Tibial nerve (tissue), 4 donors: ENCODE measurements around the gene PLA2G3. TPM values are rescaled to one million over a fixed set of nuclear protein-coding genes. Genes with fewer than 3 reads are reported as not detected.

Experiments
- DNase-seq, 2 donors: peaks; one replicate each; pipeline ENCODE4 v3.0.0-alpha.2; 2019; ENCODE audit warnings: low spot score in 2 of 2
- H3K27ac ChIP-seq, 4 donors: fragments of 200-600 bp; sonication (generic) in 3 of 4; one replicate each; pipeline ENCODE4 v1.5.1; 2017 to 2019; ENCODE audit warnings: mild to moderate bottlenecking in 1 of 4
- H3K27me3 ChIP-seq, 2 donors: fragments of 200-600 bp; sonication (generic) in 1 of 2; one replicate each; pipeline versions ENCODE4 v1.5.1 to v1.6.0; 2017 to 2019
- H3K36me3 ChIP-seq, 3 donors: fragments of 200-600 bp; sonication (generic); one replicate each; pipeline ENCODE4 v1.5.1; 2018 to 2019
- H3K4me1 ChIP-seq, 4 donors: fragments of 200-600 bp; sonication (generic) in 3 of 4; one replicate each; pipeline ENCODE4 v1.5.1; 2017 to 2019
- H3K4me3 ChIP-seq, 4 donors: fragments of 200-600 bp; sonication (generic) in 3 of 4; one replicate each; pipeline ENCODE4 v1.5.1; 2017 to 2019; ENCODE audit warnings: mild to moderate bottlenecking in 1 of 4, moderate library complexity in 1 of 4
- H3K9me3 ChIP-seq, 4 donors: fragments of 200-600 bp; sonication (generic) in 3 of 4; one replicate each; pipeline ENCODE4 v1.5.1; 2017 to 2019
- CTCF ChIP-seq, 5 experiments: fragments of 200-600 bp in 3 of 5; fragments of 450-650 bp in 2 of 5; sonication (generic) in 3 of 5; IDR thresholded peaks; one replicate each; pipeline ENCODE4 v1.5.1; 2016 to 2019; ENCODE audit warnings: antibody characterized with exemption in 5 of 5, mild to moderate bottlenecking in 3 of 5, moderate library complexity in 2 of 5
- EP300 ChIP-seq, 2 donors: sonication (generic); formaldehyde crosslinking; IDR thresholded peaks; one replicate each; pipeline ENCODE4 v1.6.1; 2017; ENCODE audit warnings: antibody characterized with exemption in 2 of 2, mild to moderate bottlenecking in 1 of 2
- POLR2A ChIP-seq, 2 donors: fragments of 450-650 bp; IDR thresholded peaks; one replicate each; pipeline ENCODE4 v1.6.1; 2017; ENCODE audit warnings: antibody characterized with exemption in 2 of 2, mild to moderate bottlenecking in 2 of 2, moderate library complexity in 2 of 2
- WGBS, 2 donors: methylation state at CpG; one replicate each; pipeline ENCODE4 v1.1.5; 2018; 5-methylcytosine and 5-hydroxymethylcytosine counted together
- total RNA-seq, 4 donors: library from RNA; depleted of rRNA; stranded (reverse); fragments of >200 nt; gene quantifications; one replicate each; pipeline ENCODE4 v1.1.0, GENCODE V29; 2016

PLA2G3 gene
- total RNA-seq, 4 donors from 2014 or later = not detected

- H3K4me3 ChIP-seq = no peak overlapping the region
- no peak for DNase-seq
- H3K4me1 ChIP-seq = peaks cover 0 to 13% (median 0%) of the 10 kb centered on the region in 4 donors
- no peaks in the 10 kb centered on the region for H3K27me3 ChIP-seq
- TF ChIP-seq POLR2A (IDR thresholded peaks at IDR 0.05) (no peak), CTCF (IDR thresholded peaks at IDR 0.05) (no peak), EP300 (IDR thresholded peaks at IDR 0.05) (no peak)
- no peaks in the 10 kb centered on the region for H3K9me3 ChIP-seq
- no peaks in the 10 kb centered on the region for H3K36me3 ChIP-seq
- peak overlapping the region in 3 of 4 donors; percentile 33 to 80 (median 57) for H3K27ac ChIP-seq
- WGBS, 2 donors = 79% methylated on average over 1 of the region's 1 CpG
Measured at GRCh38 chr22:31148488-31148887, 8.2 kb upstream of the PLA2G3 start.

GRCh38 chr22:31144223-31144622 lies 3.9 kb upstream of the PLA2G3 start:
- no peaks in the 10 kb centered on the region for H3K36me3 ChIP-seq
- no peaks in the 10 kb centered on the region for H3K9me3 ChIP-seq
- peaks cover 0 to 12% of the 10 kb centered on the region in 2 donors for H3K27me3 ChIP-seq
- H3K4me1 ChIP-seq = peaks cover 0 to 11% (median 0%) of the 10 kb centered on the region in 4 donors
- DNase-seq = no peak
- no peak overlapping the region for H3K27ac ChIP-seq
- TF ChIP-seq POLR2A (IDR thresholded peaks at IDR 0.05) = no peak
- no peak for TF ChIP-seq CTCF (IDR thresholded peaks at IDR 0.05)
- no peak for TF ChIP-seq EP300 (IDR thresholded peaks at IDR 0.05)
- H3K4me3 ChIP-seq = no peak overlapping the region

GRCh38 chr22:31143537-31143936 lies 3.2 kb upstream of the PLA2G3 start:
- 67 to 69% methylated on average over 3 of the region's 3 CpGs for WGBS, 2 donors
- H3K4me3 ChIP-seq = no peak overlapping the region
- peaks cover 0 to 5% (median 0%) of the 10 kb centered on the region in 4 donors for H3K4me1 ChIP-seq
- no peaks in the 10 kb centered on the region for H3K9me3 ChIP-seq
- no peaks in the 10 kb centered on the region for H3K36me3 ChIP-seq
- DNase-seq = no peak
- H3K27ac ChIP-seq = no peak overlapping the region
- TF ChIP-seq POLR2A (IDR thresholded peaks at IDR 0.05) = no peak
- TF ChIP-seq CTCF (IDR thresholded peaks at IDR 0.05) = no peak
- no peak for TF ChIP-seq EP300 (IDR thresholded peaks at IDR 0.05)
- peaks cover 0 to 19% of the 10 kb centered on the region in 2 donors for H3K27me3 ChIP-seq

- TF ChIP-seq CTCF (IDR thresholded peaks at IDR 0.05) (no peak), EP300 (IDR thresholded peaks at IDR 0.05) (no peak), POLR2A (IDR thresholded peaks at IDR 0.05) (no peak)
- DNase-seq = no peak
Measured at GRCh38 chr22:31143038-31143437, 2.7 kb upstream of the PLA2G3 start.

GRCh38 chr22:31142285-31142684 lies 2.0 kb upstream of the PLA2G3 start:
- TF ChIP-seq POLR2A (IDR thresholded peaks at IDR 0.05) = no peak

More at GRCh38 chr22:31143038-31143437, 2.7 kb upstream of the PLA2G3 start:
- 60 to 71% methylated on average over 3 of the region's 3 CpGs for WGBS, 2 donors
- H3K4me3 ChIP-seq = no peak overlapping the region
- no peaks in the 10 kb centered on the region for H3K36me3 ChIP-seq
- H3K27ac ChIP-seq = no peak overlapping the region
- H3K9me3 ChIP-seq = no peaks in the 10 kb centered on the region
- H3K4me1 ChIP-seq = no peaks in the 10 kb centered on the region
- H3K27me3 ChIP-seq = peaks cover 0 to 20% of the 10 kb centered on the region in 2 donors

GRCh38 chr22:31141551-31141950 lies 1.2 kb upstream of the PLA2G3 start:
- 65 to 93% methylated on average over 2 of the region's 2 CpGs for WGBS, 2 donors
- Histone ChIP-seq H3K36me3 (no peaks in the 10 kb centered on the region), H3K27ac (no peak overlapping the region), H3K4me1 (no peaks in the 10 kb centered on the region), H3K27me3 (peaks cover 0 to 20% of the 10 kb centered on the region in 2 donors), H3K4me3 (no peak overlapping the region), H3K9me3 (no peaks in the 10 kb centered on the region)
- TF ChIP-seq POLR2A (IDR thresholded peaks at IDR 0.05) (no peak), CTCF (IDR thresholded peaks at IDR 0.05) (no peak), EP300 (IDR thresholded peaks at IDR 0.05) (no peak)
- DNase-seq = no peak

More at GRCh38 chr22:31142285-31142684, 2.0 kb upstream of the PLA2G3 start:
- Histone ChIP-seq H3K9me3 (no peaks in the 10 kb centered on the region), H3K27ac (no peak overlapping the region), H3K27me3 (peaks cover 0 to 20% of the 10 kb centered on the region in 2 donors), H3K4me3 (no peak overlapping the region), H3K36me3 (no peaks in the 10 kb centered on the region), H3K4me1 (no peaks in the 10 kb centered on the region)
- DNase-seq = no peak
- 75 to 84% methylated on average over 4 of the region's 4 CpGs for WGBS, 2 donors
